ENCODE measurements around the gene ADSS2.
"Not testable (repeated sequence)": the region's sequence is repeated elsewhere in the genome, so short reads cannot be mapped to it uniquely, and the experiment has no call there.

Gene ADSS2

DNA sequence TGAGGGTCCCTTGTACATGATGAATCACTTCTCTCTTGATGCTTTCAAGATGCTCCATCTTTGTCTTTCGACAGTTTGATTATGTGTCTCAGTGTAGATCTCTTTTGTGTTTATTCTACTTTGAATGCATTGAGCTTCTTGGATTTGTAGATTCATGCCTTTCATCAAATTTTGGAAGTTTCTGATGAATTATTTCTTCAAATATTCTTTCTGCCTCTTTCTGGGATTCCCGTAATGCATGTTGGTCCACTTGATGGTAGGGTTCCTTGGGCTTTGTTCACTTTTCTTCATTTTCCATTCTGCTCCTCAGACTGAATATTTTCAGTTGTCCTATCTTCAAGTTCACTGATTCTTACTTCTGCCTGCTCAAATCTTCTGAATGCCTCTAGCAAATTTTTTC lies 50.7 kb downstream of the ADSS2 start:
- in situ Hi-C loops (cut with MboI; ENCODE audit: low sequenced_read_pairs), result no loop called here

DNA sequence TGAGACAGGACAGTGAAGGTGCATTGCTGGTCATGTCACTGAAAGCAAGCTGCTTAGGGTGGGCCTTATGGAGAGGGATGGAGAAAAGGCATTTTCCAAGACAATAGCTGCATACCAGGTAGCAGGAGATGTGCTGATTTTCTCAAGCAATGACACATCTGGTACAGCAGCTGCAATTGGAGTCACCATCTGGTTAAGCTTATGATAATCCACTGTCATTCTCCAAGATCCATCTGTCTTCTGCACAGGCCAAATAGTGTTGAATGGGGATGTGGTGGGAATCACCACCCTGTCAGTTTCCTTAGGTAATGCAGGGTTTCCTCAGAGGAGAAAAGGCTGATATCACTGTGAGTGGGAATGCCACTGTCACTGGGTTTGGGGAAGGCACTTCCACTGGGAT lies 54.6 kb downstream of the ADSS2 start:
- in situ Hi-C loops (cut with MboI; ENCODE audit: low sequenced_read_pairs), result no loop called here

DNA sequence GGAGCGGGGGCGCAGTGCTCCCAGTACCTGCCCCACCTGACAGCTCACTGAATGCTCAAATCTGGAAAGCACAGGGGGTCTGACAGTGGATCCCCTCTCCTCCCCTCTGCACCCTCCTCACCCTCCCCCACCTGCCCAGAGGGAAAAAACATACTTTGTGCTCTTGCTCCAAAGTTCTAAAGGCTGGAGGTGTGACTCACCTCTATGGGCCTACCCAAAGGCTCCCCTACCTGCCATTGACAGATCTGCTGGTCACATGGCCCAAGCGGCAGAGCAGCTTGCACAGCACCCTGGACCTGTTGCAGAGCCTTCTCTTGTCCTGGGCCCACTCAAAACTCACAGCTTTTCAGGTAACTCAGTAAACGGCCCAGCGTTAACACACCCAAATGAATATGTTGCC lies 55.7 kb downstream of the ADSS2 start:
- in situ Hi-C loops (cut with MboI; ENCODE audit: low sequenced_read_pairs), result no loop called here

DNA sequence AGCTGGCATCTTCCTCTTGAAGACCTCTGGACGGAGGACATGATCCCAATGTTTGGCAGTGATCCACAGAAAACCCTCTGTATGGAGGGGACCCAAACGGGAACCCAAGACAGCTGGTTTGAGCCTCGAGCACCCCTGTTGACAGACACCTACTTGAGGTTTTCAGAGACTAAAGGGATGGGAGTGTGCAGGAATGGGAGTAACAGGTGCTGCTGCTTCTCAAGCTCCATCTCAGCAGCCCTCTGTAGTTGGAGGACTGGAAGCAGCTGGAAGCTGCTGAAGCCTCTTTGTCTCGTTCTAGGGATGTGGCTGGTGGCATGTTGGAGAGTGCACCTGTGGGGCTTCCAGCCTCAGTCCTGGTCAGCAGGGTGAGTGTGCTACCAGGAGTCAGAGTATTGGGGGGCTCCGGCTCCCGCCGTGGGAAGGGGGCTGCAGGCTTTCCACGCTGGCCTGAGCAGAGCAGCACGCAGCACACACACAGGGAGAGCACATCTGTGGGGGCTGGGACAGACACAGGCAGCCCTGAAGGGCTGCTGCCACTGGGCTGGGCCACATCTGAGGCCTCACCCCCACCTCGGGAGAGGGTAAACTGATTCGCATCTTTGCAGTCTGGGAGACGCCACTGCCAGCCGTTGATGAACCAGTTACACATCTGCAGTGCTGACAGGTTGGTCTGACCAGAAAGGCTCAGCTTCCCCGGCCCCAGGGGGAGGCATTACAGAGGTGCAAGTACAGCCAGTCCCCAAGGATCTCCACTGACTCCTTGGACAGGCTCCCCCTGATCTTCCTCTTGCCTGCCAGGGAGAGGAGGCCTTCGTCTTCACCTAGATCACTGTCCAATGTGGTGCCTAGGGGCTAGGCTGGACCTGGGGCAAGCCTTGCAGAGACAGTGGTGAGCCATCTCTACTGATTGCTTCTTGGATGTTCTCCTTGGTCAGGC lies 56.6 kb downstream of the ADSS2 start:
- in situ Hi-C loops (cut with MboI; ENCODE audit: low sequenced_read_pairs), result no loop called here

DNA sequence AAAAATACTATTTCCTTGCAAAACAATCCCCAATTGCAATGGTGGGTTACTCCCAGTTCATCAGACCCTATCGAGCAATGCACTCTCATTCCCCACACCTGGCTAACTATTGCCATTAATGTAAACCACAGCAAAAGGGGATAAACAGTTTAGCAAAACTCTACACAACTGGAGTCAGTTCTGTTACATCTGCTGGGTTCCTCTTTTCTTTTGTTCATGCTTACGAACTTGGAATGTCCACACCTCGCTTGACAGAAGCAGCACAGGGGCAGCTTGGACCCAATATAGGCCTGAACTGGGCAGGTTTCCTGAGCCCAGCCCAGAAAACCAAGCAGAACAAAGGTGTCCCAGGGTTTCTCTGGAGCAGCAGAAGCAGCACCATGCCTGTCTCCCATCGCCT lies 57.4 kb downstream of the ADSS2 start:
- in situ Hi-C loops (cut with MboI; ENCODE audit: low sequenced_read_pairs), result no loop called here

DNA sequence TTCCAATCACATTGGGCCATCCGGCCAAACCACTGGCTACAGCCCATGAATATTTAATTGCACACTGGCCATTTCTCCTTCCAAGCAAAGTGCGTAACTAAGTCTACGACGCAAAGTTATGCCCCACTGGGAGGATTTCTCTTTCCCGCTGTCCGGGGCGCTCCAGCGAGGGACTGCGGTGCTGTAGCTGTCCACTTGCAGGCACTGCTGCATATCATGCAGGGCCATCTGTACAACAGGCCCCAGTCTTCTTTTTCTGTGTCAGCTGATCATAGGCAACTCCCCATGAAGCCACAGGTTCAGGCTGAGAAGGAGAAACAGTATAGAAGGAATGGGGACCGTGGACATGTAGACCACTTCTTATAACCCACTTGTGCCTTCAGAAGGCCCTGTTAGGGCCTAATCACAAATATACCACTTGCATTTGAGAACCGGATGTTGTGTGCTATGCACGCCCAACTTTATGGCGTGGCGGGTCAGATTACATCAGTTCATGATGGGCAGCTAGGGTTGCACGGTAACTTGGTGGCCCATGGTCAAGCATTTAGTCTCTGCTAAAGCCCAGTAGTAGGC lies 58.0 kb downstream of the ADSS2 start:
- in situ Hi-C loops (cut with MboI; ENCODE audit: low sequenced_read_pairs), result no loop called here

DNA sequence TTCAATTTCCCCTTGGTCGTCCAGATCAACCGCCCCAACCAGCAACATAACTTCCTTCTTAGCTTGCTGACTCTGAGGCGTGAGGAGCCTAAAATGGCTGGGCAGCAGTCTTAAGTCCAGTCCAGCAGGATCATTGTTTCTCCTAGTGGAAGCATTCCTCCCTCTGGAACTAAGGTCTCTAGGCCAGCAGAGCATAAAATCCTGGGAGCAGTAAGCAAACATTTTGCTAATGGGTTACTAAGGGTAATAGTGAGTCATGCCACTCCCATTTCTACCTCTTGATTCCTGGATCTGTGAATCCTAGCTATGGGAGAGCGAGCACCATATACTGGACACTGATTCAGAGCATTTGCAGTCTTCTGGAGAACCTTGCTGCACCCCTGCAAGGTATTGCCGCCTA lies 59.9 kb downstream of the ADSS2 start:
- in situ Hi-C loops (cut with MboI; ENCODE audit: low sequenced_read_pairs), result no loop called here

DNA sequence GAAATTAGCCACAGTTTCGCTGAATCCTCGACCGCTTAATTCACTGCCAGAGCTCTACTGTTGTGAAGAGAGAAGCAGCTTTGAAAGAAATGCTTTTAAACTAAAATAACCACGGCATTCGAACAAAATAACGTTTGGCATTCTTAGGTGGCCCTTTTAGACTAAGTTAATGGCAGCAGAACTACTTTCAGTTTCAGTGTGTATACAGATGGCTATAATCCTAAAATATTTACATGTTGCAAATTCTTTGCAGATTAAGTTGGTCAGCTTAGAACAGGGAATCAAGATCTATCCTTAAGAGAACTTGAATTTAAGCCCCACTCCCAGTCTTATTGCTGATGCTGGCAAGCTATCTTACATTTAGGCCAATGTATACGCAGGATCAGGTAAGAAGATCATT lies 62.7 kb downstream of the ADSS2 start:
- in situ Hi-C loops (cut with MboI; ENCODE audit: low sequenced_read_pairs), result no loop called here

DNA sequence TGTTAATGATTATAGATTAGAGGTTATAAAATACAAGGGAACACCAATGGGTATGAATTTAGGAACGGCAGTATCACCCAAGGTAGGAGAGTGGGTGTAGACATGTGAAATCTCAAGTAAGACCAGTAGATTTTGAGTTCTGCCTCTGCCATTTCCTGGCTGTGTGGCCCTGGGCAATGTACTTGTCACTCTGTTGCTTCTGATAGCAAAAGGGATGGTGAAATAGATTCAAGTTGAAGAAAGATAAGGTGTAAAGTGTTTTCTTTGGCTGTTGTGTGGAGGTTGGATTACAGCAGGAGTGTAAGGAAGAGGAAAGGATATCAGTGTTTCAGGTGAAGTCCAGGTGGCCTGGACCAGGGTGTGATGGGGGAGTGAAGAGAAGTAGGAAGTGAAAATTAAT lies 64.3 kb downstream of the ADSS2 start:
- in situ Hi-C loops (cut with MboI; ENCODE audit: low sequenced_read_pairs), result no loop called here

DNA sequence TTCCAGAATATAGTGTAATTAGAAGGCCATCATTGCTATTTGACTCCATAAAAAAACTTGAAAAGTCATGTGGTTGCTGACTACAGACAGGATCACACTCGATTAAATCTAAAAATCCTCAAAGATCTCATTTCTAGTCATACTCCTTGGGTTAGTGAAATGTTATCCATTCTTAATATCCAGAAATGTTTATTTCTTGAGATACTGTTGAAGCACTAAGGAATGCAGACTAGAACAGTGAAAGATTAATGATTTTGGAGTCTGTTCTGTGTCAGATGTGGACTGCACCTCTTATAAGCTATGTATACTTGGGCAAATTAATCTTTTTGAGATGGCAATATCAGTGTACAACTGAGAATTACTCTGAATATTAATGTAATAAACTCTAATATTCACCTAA lies 65.1 kb downstream of the ADSS2 start:
- in situ Hi-C loops (cut with MboI; ENCODE audit: low sequenced_read_pairs), result no loop called here

DNA sequence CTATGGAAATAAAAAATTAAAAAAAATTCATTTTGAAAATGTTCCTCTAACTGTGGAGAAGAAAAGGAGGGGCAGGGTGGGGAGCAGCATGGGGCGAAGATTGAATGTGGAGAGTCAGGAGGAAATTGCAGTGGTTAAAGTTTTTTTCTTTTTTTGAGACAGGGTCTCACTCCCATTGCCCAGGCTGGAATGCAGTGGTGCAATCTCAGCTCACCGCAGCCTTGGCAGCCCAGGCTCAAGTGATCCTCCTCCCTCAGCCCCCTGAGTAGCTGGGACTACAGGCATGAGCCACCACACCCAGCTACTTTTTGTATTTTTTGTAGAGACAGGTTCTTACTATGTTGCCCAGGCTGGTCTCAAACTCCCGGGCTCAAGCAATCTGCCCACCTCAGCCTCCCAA lies 67.6 kb downstream of the ADSS2 start:
- in situ Hi-C loops (cut with MboI; ENCODE audit: low sequenced_read_pairs), result no loop called here

DNA sequence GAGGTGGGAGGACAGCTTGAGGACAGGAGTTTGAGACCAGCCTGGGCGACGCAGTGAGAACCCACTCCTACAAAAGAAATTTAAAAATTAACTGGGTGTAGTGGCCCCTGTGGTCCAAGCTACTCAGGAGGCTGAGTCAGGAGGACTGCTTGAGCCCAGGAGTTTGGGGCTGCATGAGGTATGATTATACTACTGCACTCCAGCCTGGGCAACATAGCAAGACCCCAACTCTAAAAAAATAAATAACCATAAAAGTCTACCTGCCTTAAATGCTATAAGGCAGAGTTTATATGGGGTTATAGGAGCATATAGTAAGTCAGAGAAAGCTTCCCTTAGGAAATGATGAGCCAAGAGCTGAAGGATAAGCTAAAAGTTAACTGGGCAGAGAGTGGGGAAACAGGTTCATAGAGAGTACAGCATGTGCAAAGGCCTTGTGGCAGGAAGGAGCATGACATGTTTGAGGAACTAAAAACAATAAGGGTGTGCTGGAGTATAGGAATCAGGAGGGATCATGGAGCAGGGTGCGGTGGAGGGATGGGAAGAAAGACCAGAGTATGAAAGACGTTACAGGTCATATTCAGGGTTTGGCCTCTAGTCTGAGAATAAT lies 68.3 kb downstream of the ADSS2 start:
- in situ Hi-C loops (cut with MboI; ENCODE audit: low sequenced_read_pairs), result no loop called here

DNA sequence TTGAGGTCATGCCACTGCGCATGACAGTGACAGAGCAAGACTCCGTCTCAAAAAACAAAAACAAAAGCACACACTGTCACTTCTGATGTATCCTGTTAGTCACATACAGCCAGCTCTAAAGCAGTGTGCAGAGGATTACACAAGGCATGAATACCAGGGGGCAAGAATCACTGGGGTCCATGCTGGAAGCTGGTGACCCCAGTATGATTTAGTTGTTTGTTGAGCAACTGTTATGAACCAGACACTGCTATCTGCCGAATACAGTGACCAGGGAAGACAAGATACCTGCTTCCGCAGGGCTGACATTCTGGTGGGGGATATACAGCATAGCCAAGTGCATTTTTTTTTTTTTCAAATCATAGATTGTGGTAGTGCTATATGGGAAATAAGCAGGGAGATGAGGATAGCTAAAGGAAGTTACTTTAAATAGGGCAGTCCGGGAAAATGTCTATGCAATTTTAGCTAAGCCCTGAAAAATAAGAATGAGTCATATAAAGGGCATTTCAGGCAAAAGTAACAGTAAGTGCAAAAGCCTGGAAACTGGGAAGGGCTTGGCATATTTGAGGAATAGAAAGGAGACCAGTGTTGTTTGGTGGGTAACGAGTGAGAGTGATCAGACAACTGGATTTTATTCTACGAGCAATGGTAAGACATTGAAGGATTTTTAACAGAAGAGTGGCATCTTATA lies 69.7 kb downstream of the ADSS2 start:
- in situ Hi-C loops (cut with MboI; ENCODE audit: low sequenced_read_pairs), result no loop called here

DNA sequence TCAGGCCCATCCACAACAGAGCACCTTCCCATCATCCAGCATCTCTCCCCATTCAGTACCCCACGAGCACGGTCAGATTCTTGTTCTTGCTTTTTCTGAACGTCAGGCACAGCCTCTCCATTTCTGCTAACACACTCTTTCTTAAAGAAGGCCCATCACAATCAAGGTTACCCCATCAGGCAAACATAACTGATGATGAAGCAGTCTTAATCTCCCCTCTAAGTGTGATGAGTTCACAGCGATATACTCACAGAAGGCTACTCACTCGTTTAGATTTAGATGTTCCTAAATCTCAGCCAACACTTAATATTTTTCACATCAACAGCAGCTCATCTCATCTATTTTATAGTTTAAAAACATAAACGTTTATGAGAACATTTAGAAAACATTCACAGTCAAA lies 75.6 kb downstream of the ADSS2 start:
- in situ Hi-C loops (cut with MboI; ENCODE audit: low sequenced_read_pairs), result no loop called here

DNA sequence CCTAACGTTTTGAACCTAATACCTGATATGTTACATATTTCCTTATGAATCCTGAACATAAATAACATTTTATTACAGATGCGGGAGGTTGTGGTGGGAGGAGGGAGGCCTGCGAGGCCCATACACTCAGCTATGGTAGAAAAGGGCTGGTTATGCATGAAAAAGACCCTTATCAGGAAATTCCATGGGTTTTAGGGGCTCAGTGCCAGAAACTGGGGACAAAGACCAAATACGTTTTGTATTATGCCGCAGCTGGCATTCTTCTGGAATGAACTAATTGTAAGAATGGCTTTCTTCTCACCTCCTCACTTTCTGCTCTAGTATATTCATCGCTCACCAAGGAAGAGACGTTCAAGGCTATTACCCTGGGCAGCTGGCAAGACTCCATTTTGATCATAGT lies 76.7 kb downstream of the ADSS2 start:
- in situ Hi-C loops (cut with MboI; ENCODE audit: low sequenced_read_pairs), result no loop called here

DNA sequence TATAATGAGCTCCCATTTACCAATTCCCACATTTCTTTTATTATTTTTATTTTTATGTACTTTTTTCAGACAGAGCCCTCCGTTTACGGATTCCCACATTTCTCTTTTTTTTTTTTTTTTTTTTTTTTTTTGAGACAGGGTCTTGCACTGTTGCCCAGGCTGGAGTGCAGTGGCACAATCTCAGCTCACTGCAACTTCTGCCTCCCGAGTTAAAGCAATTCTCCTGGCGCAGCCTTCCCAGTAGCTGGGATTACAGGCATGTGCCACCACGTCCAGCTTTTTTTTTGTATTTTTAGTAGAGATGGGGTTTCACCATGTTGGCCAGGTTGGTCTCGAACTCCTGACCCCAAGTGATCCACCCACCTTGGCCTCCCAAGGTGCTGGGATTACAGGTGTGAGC lies 77.2 kb downstream of the ADSS2 start:
- in situ Hi-C loops (cut with MboI; ENCODE audit: low sequenced_read_pairs), result not testable (repeated sequence)

DNA sequence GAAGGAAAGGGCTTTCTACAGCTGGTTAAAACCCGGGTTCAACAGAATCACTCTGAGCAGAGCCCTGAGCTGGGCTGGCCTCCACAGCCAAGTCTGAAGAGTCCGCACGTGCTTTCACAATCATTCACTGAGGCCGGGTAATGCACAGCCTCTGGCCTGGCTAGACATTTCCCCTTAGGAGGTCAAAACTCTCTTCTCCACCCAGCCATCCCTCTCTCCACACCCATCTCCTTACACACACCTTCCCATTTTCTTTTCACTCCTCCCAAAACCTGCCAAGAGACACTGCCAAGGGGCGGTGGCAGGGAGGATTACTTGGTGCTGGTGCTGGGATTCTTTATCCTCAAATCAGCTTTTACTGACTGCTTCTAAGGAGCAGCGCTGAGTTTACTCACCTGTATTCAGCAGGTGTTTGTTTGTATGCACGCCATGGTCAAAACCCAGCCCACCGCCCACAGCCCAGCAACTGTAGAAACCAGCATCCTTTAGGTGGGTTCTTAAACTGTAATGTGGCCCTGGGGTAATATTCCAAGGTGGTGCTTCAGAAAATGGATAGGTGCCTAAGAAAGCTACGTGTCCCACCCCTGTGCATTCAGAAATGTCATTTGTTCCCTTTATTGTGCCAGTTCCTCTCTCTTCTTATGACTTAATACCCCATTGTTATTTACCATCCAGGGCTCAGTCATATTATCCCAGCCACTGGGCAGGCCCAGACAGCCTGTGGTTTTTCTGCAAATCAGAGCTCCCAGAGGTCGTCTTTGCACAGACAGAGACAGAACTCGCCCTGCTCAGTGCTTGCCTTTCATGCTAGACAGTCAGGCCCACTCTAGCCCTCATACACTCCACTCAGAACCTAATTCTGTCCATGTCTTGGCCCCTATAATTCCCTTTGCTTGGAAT lies 80.2 kb downstream of the ADSS2 start:
- in situ Hi-C loops (cut with MboI; ENCODE audit: low sequenced_read_pairs), result no loop called here

DNA sequence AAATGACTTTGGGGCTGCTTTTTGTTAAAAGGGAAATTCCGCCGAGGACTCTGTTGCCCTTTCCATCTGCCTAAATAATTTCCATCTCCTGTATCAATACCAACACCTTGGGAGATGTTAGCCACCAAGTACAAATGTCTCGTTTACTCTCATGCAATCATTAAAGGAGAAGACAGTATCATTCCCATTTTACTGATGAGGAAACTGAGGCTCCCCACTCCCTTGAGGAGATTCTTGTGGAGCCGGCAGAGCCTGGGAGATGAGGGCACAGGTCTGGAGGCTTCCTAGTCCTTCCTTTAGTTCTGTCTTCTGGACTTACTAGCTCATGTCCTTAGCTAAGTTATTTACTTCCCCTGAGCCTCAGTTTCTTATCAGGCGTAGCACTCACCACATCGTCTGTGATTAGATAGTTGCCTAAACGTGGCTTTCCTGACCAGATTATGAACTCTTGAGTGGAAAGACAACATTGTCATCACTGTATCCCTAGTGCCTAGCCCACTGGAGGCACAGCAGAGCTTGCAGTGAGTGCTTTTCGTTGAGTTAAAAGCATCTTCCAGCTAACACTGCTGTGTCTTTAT lies 81.6 kb downstream of the ADSS2 start:
- in situ Hi-C loops (cut with MboI; ENCODE audit: low sequenced_read_pairs), result no loop called here

DNA sequence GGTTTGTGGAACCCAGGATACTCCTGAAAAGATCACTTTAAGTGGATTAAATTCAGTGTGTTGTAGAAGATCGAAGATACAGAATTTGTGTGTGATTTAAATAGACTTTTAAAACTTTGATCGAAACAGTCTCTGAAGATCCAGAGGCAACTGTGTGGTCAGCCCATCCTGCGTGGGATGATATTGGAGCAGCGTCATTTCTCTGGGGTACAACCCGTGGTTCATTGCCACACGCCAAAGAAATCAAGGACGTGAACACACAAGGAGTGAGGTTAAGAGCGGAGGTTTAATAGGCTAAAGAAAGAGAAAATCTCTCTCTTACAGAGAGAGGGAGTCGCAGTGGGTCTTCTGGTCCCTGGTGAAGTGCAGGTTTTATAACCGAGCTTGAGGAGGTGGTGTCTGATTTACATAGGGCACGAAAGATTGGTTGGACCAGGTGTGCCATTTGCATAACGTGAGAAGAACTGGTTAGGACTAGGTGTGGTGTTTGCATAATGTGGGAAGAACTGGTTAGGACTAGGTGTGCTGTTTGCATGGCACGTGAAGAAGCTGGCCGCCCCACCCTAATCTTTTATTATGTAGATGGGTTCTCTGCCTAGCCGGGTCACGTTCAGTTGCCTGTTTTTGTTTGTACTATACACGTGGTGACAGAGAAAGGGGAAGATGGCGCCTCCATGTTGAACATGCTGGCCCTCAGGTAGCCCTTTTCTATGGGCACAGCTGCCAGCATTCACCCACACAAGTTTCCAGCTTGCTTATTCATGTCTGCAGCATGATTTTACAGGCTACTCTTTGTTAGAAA lies 82.3 kb downstream of the ADSS2 start:
- in situ Hi-C loops (cut with MboI; ENCODE audit: low sequenced_read_pairs), result no loop called here

All from HL-60/S4 treated with phorbol 12-myristate 13-acetate at 8.2 ng/mL for 4 days and 3 days (cell line).